BE2C (cell line): Measurements from ENCODE around the gene CBFA2T3.

Experiments
- DNase-seq: peaks from one replicate; pipeline ENCODE4 v3.0.0-alpha.2; 2020
- H3K27me3 ChIP-seq: fragments of 250-450 bp; sonication (Bioruptor Pico); 2 replicates; pipeline ENCODE4 v1.5.1; 2020; ENCODE audit warnings: mild to moderate bottlenecking
- H3K36me3 ChIP-seq: fragments of 250-450 bp; sonication (Bioruptor Pico); 2 replicates; pipeline ENCODE4 v1.5.1; 2020; ENCODE audit warnings: mild to moderate bottlenecking
- H3K4me1 ChIP-seq: fragments of 250-450 bp; sonication (Bioruptor Pico); 2 replicates; pipeline ENCODE4 v1.5.1; 2020
- H3K4me3 ChIP-seq: 2 replicates; pipeline ENCODE4 v1.5.1; 2011; ENCODE audit warnings: low read depth, low read length
- H3K9me3 ChIP-seq: fragments of 250-450 bp; sonication (Bioruptor Pico); 2 replicates; pipeline ENCODE4 v1.5.1; 2020
- TF ChIP-seq, protein P1 (sequence below): IDR thresholded peaks from 2 replicates; pipeline ENCODE4 v1.5.1; 2012; ENCODE audit warnings: mild to moderate bottlenecking, low read depth, low read length

The CBFA2T3 gene

DNA sequence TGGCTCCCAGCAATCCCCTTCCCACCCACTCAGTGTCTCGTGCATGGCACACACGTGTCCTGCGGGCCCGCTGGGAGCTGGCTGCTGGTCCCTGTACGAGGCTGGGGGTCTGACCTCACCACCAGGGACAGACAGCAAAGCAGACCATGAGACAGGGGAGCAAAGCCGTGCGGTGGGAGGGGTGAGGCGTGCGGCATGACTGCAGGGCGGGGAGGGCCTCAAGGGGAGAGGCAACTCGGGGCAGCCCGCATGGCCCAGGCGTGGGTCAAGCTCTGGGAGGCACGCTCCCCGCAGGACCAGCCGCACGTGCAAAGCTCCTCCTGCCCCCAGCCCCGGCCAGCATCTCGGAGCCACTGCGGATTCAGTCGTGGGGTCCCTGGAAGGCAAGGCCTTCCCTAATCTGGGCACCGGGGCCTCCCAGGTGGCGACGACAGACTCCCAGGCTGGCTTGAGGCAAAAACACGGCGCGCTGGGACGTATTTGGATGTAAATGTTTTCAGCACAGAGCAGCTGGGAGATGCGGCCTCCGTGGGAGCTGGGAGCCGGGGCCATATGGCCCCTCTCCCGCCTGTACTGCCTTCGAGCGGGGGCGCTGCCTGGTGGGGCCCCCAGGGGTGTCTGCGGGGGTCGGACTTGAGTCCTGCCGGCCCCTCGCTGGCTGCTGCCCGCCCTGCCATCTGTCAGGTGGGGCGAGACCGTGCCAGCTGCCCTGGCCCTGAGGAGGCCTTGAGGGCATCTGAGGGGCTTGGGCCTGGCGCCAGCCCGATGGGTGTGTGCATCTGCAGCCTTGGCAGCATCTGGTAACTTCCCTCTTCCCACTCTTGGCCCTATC lies 12.2 kb upstream of the CBFA2T3 start:
- no peaks in the 10 kb centered on the region for H3K9me3 ChIP-seq
- H3K4me3 ChIP-seq, result no peak overlapping the region
- no peak for DNase-seq
- TF ChIP-seq, protein P1, sequence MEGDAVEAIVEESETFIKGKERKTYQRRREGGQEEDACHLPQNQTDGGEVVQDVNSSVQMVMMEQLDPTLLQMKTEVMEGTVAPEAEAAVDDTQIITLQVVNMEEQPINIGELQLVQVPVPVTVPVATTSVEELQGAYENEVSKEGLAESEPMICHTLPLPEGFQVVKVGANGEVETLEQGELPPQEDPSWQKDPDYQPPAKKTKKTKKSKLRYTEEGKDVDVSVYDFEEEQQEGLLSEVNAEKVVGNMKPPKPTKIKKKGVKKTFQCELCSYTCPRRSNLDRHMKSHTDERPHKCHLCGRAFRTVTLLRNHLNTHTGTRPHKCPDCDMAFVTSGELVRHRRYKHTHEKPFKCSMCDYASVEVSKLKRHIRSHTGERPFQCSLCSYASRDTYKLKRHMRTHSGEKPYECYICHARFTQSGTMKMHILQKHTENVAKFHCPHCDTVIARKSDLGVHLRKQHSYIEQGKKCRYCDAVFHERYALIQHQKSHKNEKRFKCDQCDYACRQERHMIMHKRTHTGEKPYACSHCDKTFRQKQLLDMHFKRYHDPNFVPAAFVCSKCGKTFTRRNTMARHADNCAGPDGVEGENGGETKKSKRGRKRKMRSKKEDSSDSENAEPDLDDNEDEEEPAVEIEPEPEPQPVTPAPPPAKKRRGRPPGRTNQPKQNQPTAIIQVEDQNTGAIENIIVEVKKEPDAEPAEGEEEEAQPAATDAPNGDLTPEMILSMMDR, result no peak
- H3K36me3 ChIP-seq, result no peaks in the 10 kb centered on the region
- peaks cover 32% of the 10 kb centered on the region for H3K27me3 ChIP-seq
- H3K4me1 ChIP-seq, result no peaks in the 10 kb centered on the region

DNA sequence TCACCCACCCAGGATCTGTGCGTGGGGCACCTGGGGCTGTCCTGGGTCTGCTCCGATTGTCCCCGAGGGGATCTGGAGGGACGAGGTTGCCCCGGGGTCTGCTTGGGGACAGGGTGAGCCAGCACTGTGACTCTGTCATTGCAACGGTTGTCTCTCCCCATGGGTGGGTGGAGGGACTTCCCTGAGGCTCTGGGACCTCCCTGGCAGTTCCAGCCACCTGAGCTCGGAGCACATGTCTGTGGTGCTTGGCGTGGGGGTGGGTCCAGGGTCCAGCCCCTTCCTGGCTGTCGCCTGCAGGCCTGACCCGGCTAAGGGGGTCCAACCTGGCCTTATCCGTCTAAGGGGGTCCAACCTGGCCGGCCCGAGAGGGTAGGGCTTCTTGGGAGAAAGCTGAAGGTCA lies 8.5 kb upstream of the CBFA2T3 start:
- TF ChIP-seq, protein P1, result no peak
- Histone ChIP-seq H3K27me3 (peaks cover 54% of the 10 kb centered on the region), H3K36me3 (no peaks in the 10 kb centered on the region), H3K9me3 (no peaks in the 10 kb centered on the region), H3K4me3 (no peak overlapping the region), H3K4me1 (no peaks in the 10 kb centered on the region)
- DNase-seq, result no peak

DNA sequence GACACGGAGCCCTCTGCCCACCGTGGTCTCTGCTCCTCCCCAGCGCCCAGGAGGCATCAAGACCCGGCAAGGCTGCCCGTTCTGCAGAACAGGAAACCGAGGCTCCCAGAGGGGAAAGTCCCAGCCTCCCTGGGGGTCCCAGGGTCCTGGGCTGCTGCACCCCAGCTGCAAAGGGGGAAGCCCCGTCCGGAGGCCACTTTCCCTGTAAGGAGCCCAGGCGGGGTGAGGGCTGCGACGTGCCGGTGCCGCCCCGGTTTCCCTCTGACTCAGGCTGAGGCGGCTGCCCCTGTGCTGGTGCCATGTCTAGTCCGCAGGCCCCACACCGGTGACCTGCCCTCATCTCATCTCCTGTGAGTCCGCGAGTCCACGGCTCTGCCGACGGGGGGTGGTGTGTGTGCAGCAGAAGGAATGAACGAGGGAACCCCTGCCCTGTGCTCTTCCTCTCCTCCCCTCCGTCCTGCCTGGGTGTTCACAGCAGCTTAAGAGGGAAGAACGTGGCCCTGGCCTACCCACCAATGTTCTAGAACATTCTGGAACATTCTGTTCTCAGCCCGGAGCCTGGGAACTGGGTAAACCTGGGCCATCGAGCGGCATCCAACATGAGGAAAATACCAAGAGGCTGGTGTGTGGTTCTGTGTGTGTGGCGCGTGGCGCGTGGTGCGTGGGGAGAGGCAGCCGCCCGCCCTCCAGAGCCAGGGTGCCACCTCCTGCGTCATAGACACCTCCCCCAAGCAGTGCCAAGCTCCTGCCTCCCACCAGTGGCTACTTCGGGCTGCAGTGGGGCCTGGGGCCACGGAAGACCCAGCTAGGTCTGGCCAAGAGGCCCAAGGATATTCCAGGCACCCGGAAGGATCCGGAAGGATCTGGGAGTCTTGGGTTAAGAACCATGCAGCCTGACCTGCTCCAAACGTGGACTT lies 7.0 kb upstream of the CBFA2T3 start:
- Histone ChIP-seq H3K36me3 (no peaks in the 10 kb centered on the region), H3K4me3 (no peak overlapping the region), H3K27me3 (peaks cover 49% of the 10 kb centered on the region), H3K4me1 (no peaks in the 10 kb centered on the region), H3K9me3 (no peaks in the 10 kb centered on the region)
- DNase-seq, result no peak
- TF ChIP-seq, protein P1, result no peak

DNA sequence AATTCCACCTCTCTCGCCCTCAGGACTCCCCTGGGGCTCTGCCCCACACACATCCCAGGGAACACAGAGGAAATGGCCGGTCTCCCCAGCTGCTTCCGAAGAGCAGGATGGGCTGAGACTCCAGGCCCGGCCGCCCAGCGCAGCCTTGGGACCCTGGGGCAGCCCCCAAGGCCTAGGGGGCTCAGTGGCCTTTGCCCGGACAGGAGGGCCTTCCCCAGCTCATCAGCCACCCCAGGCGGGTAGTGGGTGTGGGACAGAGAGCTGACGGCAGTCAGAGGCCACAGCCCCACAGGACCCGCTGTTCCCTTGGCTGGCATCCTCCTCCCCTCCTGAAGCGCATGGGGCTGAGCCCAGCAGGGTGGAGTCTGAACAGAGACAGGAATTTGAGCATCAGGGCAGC lies 6.2 kb upstream of the CBFA2T3 start:
- DNase-seq, result no peak
- TF ChIP-seq, protein P1, result no peak
- Histone ChIP-seq H3K9me3 (no peaks in the 10 kb centered on the region), H3K4me3 (no peak overlapping the region), H3K27me3 (peaks cover 47% of the 10 kb centered on the region), H3K36me3 (no peaks in the 10 kb centered on the region), H3K4me1 (no peaks in the 10 kb centered on the region)

DNA sequence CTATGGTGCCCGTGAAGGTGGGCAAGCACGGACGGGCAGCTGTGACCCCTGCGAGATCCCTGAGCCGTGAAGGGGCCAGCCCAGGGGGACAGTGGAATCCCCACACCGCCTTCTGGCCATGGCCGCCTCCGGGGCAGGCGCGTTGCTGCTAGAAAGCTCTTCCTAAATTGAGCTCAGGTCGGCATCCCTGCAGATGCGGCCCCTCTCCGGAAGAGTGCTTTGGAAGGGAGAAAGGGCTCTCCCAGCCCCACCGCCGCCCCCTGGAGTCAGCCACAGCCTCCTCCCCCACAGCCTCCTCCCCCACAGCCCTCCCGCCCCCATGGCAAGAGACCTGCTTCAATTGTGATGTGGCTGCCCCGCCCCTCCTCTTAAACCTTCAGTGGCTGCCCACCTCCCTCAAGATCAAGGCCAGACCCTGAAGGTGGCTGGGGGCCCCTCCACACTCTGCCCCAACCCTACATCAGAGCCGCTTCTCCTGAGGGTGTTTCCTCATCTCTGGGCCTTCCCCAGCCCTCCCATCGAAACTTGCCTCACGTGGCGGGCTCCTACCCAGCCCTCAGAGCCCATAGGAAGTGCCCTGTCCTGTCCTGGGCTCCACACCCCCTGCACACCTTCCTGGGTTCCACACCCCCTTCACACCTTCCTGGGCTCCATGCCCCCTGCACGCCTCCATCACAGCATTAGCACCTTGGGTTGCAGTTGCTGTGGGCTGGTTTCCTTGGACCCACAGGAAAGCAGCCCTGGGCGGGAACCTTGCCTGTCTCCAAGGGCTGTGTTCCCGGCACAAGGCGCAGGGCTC lies 5.5 kb upstream of the CBFA2T3 start:
- DNase-seq, result no peak
- no peaks in the 10 kb centered on the region for H3K4me1 ChIP-seq
- H3K9me3 ChIP-seq, result no peaks in the 10 kb centered on the region
- H3K36me3 ChIP-seq, result no peaks in the 10 kb centered on the region
- TF ChIP-seq, protein P1, result no peak
- H3K4me3 ChIP-seq, result no peak overlapping the region
- H3K27me3 ChIP-seq, result peaks cover 50% of the 10 kb centered on the region
